Stimulated activated CD4-positive, alpha-beta T cell treated with anti-CD3 and anti-CD28 coated beads, Interleukin-4, amount 100 ng/mL, for 1 hour (primary cell): ENCODE results near the gene APLP2.
"Not testable (repeated sequence)": the region's sequence is repeated elsewhere in the genome, so short reads cannot be mapped to it uniquely, and the experiment has no call there.

Source experiments
- DNase-seq: peaks from one replicate; pipeline ENCODE4 v3.0.0-alpha.2; 2020

The APLP2 gene

DNA sequence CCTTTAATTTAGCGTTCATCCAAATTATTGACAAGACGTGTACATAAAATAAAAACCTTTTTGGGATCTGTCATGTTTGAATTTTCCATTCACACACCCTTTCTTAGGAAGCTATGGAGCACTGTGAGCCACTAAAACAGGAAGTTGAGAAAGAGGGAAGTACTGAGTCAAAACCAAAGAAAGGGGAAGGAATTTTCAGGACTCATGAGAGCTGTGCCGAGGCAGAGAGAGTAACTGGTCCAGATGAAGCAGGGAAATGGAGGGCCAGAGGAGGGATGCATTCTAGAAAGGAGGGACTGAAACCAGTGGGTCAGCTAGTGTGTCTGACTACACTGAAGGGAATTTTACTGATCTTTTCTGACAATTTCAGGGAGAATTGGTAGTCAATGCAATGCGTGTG is 24.9 kb downstream of the APLP2 start:
- DNase-seq, result no peak

- no peak for DNase-seq
These were observed 25.6 kb downstream of the APLP2 start for GRCh38 chr11:130095326-130095725.

- no peak for DNase-seq
These were observed 26.3 kb downstream of the APLP2 start for GRCh38 chr11:130096042-130096441.

DNA sequence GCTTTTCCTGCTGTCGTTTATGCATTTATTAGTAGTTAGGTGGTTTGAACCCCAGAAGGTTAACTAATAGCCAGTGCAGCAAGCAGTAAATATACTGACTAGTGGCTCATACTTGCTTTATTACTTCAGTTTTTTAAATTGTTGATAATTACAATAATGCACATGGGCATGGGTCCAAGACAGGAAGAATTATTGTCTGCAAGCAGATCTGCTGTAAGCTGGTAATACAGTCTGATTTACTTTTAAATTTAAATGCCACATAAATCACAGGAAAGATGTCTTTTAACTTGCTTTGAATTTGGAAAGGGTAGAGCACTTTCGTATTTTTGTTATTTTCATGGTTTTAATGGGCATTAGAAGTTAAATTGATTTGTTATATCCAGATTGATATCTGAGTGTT is 27.1 kb downstream of the APLP2 start:
- no peak for DNase-seq

GRCh38 chr11:130097285-130097684 is 27.6 kb downstream of the APLP2 start:
- DNase-seq, result no peak

GRCh38 chr11:130099356-130099755 is 29.7 kb downstream of the APLP2 start:
- DNase-seq, result no peak

DNA sequence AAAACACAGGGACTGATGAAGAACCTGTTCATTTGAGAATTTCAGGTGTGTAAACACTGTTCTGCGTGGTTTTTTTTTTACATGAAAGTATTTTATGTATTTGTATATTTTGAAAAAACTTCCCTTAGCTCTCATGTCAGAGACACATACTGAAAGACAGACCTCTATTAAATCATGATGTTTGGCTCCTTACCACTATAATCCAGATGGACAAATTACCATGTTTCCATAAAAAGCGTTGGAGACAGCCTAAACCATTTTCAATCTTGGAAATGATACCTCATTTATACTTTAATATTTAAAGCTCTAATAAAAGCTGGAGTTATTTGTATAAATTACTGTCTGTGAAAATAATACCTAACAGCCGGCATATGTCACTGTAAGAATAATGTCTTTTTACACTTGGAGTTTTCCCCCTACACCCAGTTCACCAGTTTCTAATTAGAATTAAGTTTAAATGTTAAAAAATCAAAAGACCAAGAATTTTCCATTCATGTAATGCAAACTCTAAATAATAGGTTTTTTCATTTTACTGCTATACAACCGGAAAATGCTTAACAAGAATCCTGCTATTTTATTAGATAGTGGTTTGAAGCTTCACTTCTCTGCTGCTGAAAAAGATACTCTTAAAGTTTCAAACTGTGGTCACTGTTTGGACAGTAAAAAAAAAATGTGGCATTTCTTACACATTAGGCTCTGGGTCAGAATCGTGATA is 30.8 kb downstream of the APLP2 start:
- DNase-seq, result no peak

DNA sequence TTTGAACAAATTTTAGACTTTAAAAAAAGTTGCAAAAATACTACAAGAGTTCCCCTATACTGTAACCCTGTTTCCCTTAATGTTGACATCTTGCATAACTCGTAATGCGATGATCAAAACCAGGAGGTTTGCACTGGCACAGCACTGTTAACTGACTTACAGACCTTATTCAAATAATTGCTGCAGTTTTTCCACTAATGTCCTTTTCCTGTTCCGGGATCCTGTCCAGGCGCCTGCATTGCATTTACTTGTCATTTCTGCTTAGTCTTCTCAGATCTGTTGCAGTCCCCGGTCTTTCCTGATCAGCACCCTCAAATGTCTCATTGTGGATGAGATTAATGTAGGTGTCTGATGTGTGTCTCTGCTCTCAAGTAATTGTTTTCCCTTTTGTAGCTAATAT is 32.0 kb downstream of the APLP2 start:
- no peak for DNase-seq

DNA sequence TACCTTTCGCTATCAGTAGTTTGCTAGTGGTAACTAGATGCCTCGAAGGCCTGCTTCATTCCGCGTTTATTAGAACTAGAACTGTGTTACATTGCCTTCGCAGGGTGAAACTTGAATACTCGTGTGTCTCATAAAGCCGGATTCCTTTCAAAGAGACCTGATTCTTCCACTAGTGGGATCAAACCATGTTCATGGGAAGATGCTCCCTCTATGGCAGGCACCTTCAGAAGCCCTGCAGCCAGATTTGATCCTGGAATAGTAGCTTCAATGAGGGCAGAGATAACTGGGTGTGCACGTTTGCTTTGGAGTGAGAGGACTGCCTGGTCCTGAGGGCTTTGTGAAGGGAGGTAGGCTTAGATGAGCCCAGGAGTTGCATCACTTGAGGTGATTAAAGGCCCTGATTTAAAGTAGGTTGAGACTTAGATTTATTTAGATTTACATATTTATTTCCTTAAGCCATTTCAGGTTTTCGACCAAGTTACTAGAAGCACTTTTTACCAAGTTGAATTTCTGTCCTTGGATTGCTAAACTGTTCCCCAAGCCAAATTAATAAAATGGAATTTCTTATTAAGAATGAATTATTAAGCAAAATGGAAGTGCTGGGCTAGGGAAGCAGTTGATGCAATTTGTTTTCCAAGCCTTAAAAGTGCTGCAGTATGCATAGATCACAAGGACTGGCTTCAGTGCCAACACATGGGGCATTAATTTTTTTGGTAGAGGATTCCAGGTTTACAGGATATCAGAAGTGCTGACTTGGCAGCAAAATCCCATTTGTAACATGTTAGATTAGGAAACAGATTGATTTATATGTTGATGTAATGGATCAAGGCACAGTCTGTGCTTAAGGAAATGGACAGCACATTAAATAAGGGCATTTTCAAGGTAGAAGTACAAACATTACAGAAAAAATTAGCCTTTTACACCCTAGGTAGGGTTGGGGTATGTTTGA is 32.9 kb downstream of the APLP2 start:
- no peak for DNase-seq

DNA sequence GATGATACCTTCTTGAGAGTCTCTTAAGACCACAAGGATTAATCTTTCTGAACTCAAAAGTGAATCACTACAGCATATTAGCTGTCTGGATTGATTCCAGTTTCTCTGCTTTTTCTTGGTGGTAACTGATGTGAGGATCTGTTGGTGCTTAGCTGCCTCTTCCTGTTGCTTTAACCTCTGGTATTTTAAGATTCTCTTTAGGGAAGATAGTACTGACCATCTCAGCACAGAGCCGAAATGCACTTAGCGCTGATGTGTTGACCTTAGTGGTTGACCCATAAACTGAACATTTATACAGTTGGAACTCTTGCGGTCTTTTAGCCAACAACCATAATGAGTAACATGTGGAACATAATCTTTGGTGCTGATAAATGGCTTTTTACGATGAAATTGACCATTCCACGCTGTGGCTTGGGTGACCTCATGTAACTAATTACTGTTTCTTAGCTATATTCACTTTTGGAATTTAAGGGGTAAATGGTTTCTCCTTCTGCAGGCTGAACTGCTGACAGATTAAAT is 33.7 kb downstream of the APLP2 start:
- no peak for DNase-seq

DNA sequence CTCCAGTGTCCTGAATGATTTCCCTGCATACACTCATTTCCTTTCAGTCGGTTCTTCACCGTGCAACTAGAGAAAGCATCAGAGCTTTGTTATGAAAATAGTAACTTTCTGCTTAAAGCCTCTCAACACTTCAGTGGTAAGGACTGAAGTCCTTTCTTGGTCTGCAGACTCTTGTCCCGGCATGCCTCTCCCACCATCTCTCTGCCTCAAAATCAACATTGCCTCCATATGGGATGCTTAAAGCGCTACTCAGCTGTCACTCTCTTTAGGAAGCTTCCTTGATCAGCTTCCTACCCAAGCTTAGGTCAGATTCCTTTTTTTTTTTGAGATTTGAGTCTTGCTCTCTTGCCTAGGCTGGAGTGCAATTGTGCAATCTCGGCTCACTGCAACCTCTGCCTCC is 36.7 kb downstream of the APLP2 start:
- DNase-seq, result no peak

DNA sequence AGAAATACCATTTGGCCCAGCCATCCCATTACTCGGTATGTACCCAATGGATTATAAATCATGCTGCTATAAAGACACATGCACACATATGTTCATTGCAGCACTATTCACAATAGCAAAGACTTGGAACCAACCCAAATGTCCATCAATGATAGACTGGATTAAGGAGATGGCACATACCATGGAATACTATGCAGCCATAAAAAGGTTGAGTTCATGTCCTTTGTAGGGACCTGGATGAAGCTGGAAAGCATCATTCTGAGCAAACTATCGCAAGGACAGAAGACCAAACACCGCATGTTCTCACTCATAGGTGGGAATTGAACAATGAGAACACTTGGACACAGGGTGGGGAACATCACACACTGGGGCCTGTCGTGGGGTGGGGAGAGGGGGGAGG is 39.0 kb downstream of the APLP2 start:
- not testable (repeated sequence) for DNase-seq

GRCh38 chr11:130109386-130109785 is 39.7 kb downstream of the APLP2 start:
- DNase-seq, result no peak

- no peak for DNase-seq
These were observed 40.8 kb downstream of the APLP2 start for GRCh38 chr11:130110339-130111108.

DNA sequence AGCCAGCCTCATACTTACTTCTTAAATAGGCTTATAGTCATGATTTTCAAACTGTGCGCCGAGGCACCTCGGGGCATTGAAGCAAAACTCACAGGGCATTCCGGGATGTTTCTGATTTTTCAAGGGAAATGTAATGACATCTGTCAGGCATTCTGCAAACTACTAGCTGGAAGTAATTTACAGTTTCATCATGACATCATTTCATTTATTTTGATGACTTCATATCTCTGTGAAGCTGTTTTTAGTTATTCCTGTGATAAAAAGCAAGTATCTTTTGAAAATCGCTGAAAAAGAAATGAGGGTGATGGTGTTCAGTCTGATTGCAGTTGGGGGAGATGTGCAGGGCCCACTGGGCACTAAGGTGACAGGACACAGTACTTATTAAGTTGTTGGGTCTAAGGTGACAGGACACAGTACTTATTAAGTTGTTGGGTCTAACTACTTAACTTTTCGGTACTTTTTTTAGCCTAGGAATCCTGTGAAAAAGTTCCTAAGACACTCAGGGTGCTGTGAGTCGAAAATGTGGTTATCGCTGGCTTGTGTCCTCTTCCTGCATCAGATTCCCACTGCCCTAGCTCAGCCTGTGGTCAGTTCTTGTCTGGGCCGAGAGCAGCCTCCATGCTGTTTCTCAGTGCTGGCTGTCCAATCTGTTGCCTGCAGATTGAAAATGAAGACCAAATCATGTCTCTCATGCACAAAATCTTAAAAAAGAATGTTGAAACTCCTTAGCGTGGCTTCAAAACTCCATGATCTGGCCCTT is 42.6 kb downstream of the APLP2 start:
- no peak for DNase-seq

DNA sequence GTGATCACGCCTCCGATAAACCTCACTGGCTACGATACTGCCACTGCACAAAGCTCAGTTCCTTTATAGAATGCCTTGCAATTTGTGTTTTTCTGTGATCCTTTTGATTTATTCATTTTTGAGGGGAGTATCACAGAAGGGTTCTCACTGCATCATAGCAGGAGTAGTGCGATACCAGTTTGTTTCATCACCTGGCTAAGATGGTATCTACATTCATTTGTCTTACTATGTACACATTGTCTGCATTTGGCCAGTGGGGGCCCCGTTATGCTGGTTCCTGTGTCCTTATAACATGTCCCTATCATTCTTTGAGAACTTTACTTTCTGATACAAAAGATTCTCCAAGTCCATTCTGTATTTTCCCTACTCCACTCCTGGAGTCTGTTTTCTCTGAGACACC is 44.6 kb downstream of the APLP2 start:
- no peak for DNase-seq

GRCh38 chr11:130114726-130115125 is 45.0 kb downstream of the APLP2 start:
- no peak for DNase-seq

DNA sequence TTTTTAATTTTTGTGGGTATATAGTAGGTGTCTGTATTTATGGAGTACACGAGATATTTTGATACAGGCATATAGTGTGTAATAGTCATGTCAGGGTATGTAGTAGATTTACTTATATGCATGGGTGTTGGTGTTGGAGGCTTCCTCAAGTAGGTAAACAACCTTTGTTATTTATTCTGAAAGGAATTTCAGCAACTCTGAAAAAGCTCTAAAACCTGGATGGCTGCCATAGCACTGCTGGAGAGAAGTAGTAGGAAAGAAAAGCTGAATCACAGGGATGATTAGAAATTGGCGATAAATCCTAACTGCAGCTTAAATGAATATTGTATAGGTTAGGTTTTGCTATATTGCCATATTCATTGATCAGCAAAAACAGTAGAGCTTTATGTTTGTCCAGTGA is 45.5 kb downstream of the APLP2 start:
- no peak for DNase-seq

- DNase-seq, result no peak
These were observed 48.5 kb downstream of the APLP2 start for GRCh38 chr11:130118165-130118564.

DNA sequence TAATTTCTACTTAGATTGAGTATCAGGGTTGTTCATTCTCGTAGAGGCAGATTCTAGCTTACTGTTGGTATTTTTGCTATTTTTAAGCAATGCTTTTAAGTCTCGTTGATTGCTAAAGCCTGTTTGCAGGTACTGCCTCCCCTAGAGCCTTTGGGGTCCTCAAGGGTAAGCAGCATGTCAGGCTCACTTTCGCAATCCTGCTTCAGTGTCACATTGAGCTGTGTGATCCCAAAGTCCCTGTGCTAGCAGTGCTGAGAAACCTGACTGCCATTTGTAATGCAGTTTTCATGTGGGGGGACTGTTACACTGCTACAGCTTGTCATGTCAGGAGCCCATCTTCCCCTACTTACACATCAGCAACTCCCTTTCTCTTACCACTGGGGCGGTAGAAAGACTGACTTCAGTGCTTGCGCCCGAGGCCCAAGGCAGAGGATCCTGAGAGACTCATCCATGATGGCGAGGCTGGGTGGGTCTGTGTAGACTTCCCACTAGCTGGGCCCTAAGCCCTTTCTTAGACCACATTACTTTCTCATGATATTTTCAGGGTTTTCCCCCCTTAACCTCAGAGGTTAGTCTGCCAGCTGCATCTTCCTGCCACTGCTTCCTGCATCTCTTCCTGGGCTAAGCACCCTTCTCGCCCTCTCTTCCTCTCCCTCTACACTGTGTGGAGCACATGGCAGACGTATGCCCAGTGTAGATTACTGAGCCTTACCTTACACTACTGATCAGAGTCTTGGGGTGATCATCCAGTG is 49.1 kb downstream of the APLP2 start:
- DNase-seq, result no peak

GRCh38 chr11:130120045-130120444 is 50.4 kb downstream of the APLP2 start:
- no peak for DNase-seq
